ENCODE data around the gene DYNLRB1. TPM values are rescaled to one million over a fixed set of nuclear protein-coding genes. Genes with fewer than 3 reads are reported as not detected.

Gene DYNLRB1
- total RNA-seq, 2 experiments from 2014 or later = 66.6 to 70.9 TPM

DNA sequence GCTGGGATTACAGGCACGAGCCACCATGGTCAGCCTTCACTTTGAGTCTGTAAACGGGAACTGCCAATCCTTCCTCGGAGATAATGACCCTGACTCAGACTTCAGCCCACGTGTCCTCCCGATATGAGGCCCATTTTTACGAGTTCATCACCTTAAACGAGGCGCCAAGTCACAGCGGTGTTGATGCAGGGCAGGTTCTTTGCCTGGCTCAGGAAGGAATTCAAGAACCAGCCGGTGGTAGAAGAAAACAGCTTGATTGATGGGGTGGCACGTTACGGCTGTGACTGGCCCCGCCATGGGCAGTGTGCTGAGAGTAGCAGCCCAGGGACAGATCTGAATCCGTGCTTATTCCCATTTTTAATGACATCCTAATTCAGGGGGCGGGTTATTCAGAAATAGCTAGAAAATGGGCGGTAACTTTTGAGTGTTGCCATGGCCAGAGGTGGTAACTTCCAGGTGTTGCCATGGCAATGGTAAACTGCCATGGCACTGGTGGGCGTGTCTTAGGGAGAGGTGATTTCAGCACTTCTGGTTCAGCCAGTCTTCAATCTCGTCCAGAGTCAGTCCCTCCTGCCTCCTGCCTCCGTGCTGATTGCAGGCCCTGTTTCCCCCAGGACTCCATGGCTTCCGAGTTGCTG lies 33.2 kb downstream of the DYNLRB1 start:
- TF ChIP-seq, protein P1, sequence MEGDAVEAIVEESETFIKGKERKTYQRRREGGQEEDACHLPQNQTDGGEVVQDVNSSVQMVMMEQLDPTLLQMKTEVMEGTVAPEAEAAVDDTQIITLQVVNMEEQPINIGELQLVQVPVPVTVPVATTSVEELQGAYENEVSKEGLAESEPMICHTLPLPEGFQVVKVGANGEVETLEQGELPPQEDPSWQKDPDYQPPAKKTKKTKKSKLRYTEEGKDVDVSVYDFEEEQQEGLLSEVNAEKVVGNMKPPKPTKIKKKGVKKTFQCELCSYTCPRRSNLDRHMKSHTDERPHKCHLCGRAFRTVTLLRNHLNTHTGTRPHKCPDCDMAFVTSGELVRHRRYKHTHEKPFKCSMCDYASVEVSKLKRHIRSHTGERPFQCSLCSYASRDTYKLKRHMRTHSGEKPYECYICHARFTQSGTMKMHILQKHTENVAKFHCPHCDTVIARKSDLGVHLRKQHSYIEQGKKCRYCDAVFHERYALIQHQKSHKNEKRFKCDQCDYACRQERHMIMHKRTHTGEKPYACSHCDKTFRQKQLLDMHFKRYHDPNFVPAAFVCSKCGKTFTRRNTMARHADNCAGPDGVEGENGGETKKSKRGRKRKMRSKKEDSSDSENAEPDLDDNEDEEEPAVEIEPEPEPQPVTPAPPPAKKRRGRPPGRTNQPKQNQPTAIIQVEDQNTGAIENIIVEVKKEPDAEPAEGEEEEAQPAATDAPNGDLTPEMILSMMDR (IDR thresholded peaks at IDR 0.05) = no peak
- peaks cover 3% of the 10 kb centered on the region for H3K4me1 Mint-ChIP-seq (ENCODE audit: low read depth)
- POLR2A ChIA-PET = interaction anchor here (0.7 to 3.1 kb wide), 2 partner anchors 9 to 33 kb away, joined by 3 to 8 read pairs; partner anchors contain the start of gene MAP1LC3A

DNA sequence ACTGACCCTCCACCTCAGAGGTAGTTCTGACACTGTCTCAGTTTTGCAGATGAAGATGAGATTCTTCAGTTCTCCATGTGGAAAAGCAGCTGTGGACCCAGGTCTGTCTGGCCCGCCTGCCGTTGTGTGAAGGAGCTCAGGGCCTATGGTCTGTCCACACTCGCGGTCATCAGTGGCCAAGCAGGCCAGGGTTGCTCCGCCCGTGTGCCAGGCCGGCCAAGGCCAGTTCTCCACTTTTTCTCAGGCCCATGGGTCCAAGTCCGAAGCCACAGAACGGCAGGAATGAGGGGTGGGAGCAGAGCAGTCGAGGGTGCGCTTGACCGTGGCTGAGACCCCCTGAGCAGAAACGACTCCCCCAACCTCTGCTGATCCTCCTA lies 33.7 kb downstream of the DYNLRB1 start:
- peaks cover 2% of the 10 kb centered on the region for H3K27me3 Mint-ChIP-seq
- intact Hi-C loops (cut with micrococcal nuclease) = no loop called here
- CTCF ChIA-PET = interaction anchor here (1.0 to 1.9 kb wide), 3 partner anchors 9 to 237 kb away, joined by 3 to 4 read pairs (median 4); no protein-coding TSS in a partner anchor
- H3K9me3 Mint-ChIP-seq = no peaks in the 10 kb centered on the region
- TF ChIP-seq, protein P1 (IDR thresholded peaks at IDR 0.05) = no peak
- POLR2A ChIA-PET = interaction anchor here (3.1 kb wide), 1 partner anchor 8 kb away, joined by 8 read pairs; the partner anchor contains the start of gene MAP1LC3A
- no peak overlapping the region for H3K4me3 Mint-ChIP-seq
- no peaks in the 10 kb centered on the region for H3K4me1 Mint-ChIP-seq (ENCODE audit: low read depth)
- H3K27ac Mint-ChIP-seq = no peak overlapping the region
- no peaks in the 10 kb centered on the region for H3K36me3 Mint-ChIP-seq (ENCODE audit: low read depth)
- ATAC-seq (no peak), DNase-seq (no peak)

More for the DNA sequence above, 33.2 kb downstream of the DYNLRB1 start:
- peaks cover 4% of the 10 kb centered on the region for H3K27me3 Mint-ChIP-seq
- no peaks in the 10 kb centered on the region for H3K36me3 Mint-ChIP-seq (ENCODE audit: low read depth)
- H3K27ac Mint-ChIP-seq = no peak overlapping the region
- intact Hi-C loops (cut with micrococcal nuclease) = no loop called here
- ATAC-seq (peak; percentile 30), DNase-seq (no peak)
- no peaks in the 10 kb centered on the region for H3K9me3 Mint-ChIP-seq
- CTCF ChIA-PET = interaction anchor here (1.0 to 1.9 kb wide), 3 partner anchors 9 to 236 kb away, joined by 3 to 4 read pairs (median 4); no protein-coding TSS in a partner anchor
- H3K4me3 Mint-ChIP-seq = no peak overlapping the region

DNA sequence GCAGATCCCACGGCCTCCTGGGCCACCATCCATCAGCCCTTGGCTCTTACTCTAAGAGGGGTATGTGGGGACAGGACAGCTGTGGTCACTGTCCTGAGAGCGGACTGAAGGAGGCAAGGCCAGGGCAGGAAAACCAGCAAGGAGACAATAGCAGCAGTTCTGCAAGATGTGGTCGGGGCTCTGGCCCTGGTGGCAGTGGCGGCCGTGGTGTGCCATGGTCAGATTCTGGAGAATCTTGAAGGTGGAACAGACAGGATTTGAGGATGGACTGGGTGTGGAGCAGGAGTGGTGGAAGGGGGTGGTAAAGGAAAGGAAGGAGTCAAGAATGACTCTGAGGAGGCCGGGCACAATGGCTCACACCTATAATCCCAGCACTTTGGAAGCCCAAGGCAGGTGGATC lies 36.3 kb downstream of the DYNLRB1 start:
- Mint-ChIP-seq H3K4me3 (no peak overlapping the region), H3K9me3 (no peaks in the 10 kb centered on the region), H3K36me3 (ENCODE audit: low read depth) (no peaks in the 10 kb centered on the region), H3K27ac (no peak overlapping the region), H3K4me1 (ENCODE audit: low read depth) (peaks cover 4% of the 10 kb centered on the region), H3K27me3 (no peaks in the 10 kb centered on the region)
- DNase-seq (no peak), ATAC-seq (no peak)
- TF ChIP-seq, protein P1 (IDR thresholded peaks at IDR 0.05) = no peak
- intact Hi-C loops (cut with micrococcal nuclease) = no loop called here
- ChIA-PET CTCF (interaction anchor here (1.1 kb wide), 1 partner anchor 155 kb away, joined by 3 read pairs; no protein-coding TSS in a partner anchor), POLR2A (interaction anchor here (1.1 kb wide), 1 partner anchor 11 kb away, joined by 3 read pairs; no protein-coding TSS in a partner anchor)

DNA sequence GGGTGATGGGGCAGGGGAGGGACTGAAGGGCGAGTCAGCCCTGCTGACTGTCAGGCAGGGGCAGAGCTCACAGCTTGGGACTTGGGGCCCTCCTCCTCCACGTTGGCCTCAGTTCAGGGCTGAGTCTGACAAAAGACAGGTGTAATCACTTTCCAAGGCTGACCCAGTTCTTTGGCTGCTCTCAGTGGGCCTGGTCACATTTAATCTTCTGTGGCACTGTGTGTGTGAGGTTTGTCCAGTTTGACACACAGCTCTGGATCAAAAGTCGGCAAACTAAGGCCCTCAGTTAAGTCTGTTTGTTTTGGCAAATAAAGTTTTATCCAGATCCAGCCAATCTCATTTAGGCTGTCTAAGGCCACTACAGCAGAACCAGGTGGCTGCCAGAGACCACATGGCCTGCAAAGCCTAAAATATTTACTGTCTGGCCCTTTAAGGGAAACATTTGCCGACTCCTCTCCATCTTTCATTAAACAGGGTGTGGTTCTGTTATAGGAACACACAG lies 37.2 kb downstream of the DYNLRB1 start:
- no peaks in the 10 kb centered on the region for H3K36me3 Mint-ChIP-seq (ENCODE audit: low read depth)
- CTCF ChIA-PET = interaction anchor here (1.1 kb wide), 1 partner anchor 154 kb away, joined by 3 read pairs; no protein-coding TSS in a partner anchor
- TF ChIP-seq, protein P1 (IDR thresholded peaks at IDR 0.05) = no peak
- POLR2A ChIA-PET = interaction anchor here (1.1 kb wide), 1 partner anchor 10 kb away, joined by 3 read pairs; no protein-coding TSS in a partner anchor
- no peaks in the 10 kb centered on the region for H3K9me3 Mint-ChIP-seq
- DNase-seq (no peak), ATAC-seq (no peak)
- H3K27ac Mint-ChIP-seq = no peak overlapping the region
- peaks cover 9% of the 10 kb centered on the region for H3K4me1 Mint-ChIP-seq (ENCODE audit: low read depth)
- H3K4me3 Mint-ChIP-seq = no peak overlapping the region
- intact Hi-C loops (cut with micrococcal nuclease) = no loop called here
- no peaks in the 10 kb centered on the region for H3K27me3 Mint-ChIP-seq

DNA sequence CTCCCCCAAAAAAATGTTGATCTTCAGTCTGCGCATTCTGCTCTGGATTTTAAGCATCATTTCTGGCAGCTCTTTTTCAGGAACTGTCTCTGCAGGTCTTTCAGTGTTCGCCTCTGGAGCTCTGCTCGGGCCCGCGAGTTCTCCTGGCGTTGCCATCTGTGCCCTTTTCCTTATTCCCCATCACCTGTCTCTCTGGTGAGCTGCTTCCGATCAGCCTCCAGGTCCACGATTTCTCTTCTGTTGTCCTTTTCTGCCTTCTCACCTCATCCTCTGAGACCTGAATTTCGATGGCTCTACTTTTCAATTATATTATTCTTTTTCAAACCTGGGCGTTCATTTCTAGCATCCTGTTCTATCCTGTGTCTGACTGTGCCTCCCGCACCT lies 41.7 kb downstream of the DYNLRB1 start:
- TF ChIP-seq, protein P1 (IDR thresholded peaks at IDR 0.05) = no peak
- Mint-ChIP-seq H3K4me3 (peak overlapping the region; percentile 79), H3K4me1 (ENCODE audit: low read depth) (peaks cover 11% of the 10 kb centered on the region), H3K36me3 (ENCODE audit: low read depth) (no peaks in the 10 kb centered on the region), H3K9me3 (no peaks in the 10 kb centered on the region), H3K27ac (peak overlapping the region; percentile 90), H3K27me3 (no peaks in the 10 kb centered on the region)
- no peak for ATAC-seq
- ChIA-PET CTCF (interaction anchor here (1.3 to 1.8 kb wide), 4 partner anchors 19 to 246 kb away, joined by 3 to 9 read pairs (median 5); no protein-coding TSS in a partner anchor), POLR2A (interaction anchor here (0.7 to 2.0 kb wide), 3 partner anchors 9 to 148 kb away, joined by 3 to 9 read pairs (median 8); no protein-coding TSS in a partner anchor)
- no peak for DNase-seq
- intact Hi-C loops (cut with micrococcal nuclease) = no loop called here

Measured in activated CD8-positive, alpha-beta T cell treated with anti-CD3 and anti-CD28 coated beads for 36 hours (primary cell).